NCI-H748 (cell line): Measurements from ENCODE around the gene CABLES2.
"Not testable (repeated sequence)": the region's sequence is repeated elsewhere in the genome, so short reads cannot be mapped to it uniquely, and the experiment has no call there.

Experiments used
- DNase-seq: peaks from one replicate; lab custom pipeline; 2025; ENCODE audit not compliant: unreplicated experiment; lab: John Stamatoyannopoulos, UW

The CABLES2 gene

GRCh38 chr20:62437496-62437895 is 30.4 kb upstream of the CABLES2 start:
- DNase-seq = no peak

GRCh38 chr20:62436692-62437091 is 29.6 kb upstream of the CABLES2 start:
- DNase-seq = no peak

DNA sequence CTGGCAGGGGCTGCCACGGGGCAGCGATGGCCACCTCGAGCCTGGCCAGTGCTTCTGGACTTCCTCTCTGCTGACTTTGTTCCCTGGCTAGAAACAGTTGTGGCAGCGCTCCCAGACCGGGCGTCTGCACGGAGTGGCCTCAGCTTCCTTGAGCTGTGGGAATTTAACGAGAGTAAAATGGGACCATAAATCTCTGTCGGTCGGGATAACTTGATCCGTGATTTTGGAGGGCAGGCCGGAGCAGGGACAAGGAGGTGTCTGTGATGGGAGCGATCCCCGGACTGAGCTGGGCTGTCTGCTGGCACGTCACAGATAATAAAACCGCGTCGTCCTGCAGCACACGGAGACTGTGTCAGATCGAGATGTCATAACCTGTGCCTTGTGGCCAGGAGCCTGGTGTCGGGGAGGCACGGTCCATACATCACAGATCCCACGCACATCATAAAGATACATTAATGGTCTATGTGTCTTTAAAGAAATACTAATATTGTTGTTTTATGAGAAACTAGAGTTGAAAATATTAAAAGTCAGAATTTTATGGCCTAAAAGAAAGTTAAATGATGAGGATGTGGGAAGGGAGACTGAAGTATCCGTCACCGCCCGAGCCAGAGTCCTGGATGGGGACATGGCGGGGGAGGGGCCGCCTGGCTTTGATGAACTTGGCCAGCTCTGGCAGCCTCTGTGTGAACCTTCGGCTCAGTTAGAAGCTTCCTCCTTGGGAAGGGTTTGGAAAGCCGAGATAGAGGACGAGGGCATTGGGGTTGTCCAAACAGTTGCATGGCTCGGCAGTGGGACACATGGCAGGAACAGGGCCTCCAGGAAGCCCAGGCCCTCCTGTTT is 26.8 kb upstream of the CABLES2 start:
- DNase-seq = no peak

DNA sequence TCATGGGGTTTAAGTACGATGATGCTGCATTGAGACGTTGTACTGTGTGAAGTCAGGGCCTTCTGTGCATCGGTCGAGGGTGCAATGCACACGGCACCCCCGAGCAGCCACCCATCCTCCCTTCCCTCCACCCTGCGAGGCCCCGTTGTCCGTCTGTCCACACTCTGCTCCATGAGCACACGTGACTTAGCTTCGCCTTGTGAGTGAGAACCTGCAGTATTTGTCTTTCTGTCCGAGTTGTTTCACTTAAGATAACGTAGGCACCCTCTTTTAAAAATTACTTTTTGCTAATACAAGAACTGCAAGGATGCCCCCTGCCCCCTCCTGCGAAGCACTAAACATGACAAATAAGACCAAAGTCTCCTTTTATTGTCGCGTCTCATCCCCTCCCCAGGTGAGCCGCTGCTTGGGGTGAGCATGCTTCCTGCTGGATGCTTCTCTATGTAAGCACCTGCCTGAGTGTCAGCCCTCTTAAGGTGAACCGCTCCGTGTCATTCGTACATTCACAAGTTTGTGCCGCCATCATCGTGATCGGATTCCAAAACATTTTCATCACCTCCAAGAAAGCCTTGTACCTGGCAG is 23.9 kb upstream of the CABLES2 start:
- no peak for DNase-seq

- no peak for DNase-seq
Measured at GRCh38 chr20:62430311-62430853, 23.3 kb upstream of the CABLES2 start.

DNA sequence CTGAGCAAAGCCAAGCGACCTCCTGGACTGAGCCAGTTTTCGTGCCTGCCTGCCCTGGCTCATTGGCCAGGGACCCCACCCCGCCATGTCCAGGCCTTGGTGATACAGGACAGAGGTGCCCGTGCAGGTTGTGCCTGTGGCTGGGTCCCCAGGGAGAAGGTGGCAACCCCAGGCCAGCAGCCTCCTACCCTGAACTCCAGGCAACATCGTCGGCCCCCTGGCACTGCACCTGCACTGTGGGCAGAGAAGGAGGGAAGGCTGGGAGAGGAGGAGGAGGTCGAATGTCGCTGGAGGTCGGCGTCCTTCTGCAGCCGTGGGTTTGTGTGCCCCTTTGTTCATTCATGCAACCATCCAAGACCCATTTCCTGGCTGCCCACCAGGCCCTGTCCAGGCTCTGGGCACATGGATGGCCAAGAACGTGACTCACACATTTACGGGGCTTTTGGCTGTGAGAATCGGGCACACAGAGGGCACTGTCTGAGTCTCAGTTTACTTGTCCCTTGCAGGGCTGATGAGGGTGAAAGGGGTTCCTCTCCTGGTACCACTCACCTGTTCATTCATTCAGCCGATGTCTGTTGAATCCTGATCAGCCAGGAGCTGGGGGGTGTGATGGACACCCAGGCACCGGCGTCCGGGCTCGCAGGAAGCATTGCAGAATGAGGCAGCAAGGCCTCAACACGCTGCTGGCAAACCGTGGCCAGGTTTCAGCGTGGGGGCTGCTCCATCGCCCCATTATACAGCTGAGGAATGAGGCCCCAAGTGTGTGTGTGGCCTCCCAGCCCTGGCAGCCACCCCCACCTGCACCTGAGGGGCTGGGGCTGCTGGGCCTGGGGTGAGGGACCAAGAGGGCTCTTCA is 22.6 kb upstream of the CABLES2 start:
- no peak for DNase-seq

DNA sequence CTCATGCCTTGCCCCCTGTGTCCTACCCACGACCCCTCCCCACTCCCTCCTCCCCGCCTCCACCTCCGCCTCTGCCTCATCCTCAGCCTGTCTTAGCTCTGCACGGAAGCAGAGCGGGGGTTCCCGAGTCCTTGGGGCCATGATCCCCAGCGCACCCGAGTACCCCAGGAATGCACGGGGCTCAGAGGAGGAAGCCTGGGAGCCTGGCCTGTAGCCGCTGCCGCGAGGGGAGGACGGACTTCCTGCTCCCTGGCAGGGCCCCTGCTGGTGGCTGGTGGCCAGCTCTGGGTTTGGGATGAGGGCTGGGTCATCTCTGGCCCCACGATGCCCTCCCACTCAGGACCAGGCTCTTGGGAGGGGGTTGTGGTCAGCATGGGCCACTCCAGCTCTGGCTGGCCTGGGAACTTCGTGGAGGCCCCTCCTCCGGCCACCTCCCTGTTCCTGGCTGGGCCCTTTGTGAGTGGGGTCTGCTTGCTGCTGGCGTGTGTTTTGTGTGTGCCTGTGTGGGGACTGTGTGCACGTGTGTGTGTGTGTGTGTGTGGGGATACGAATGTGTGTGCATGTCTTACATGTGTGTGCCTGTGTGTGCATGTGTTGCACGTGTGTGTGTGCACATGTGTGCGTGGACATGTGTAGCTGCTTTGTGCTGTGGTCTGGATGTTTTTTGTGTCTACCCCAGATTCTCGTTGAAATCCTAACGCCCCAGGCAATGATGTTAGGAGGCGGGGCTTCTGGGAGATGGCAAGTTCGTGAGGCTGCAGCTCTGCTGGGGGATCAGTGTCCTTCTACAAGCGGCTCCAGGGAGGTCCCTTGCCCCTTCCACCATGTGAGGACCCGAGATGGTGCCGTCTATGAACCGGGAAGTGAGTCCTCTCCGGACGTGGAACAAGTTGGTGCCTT is 21.6 kb upstream of the CABLES2 start:
- no peak for DNase-seq

DNA sequence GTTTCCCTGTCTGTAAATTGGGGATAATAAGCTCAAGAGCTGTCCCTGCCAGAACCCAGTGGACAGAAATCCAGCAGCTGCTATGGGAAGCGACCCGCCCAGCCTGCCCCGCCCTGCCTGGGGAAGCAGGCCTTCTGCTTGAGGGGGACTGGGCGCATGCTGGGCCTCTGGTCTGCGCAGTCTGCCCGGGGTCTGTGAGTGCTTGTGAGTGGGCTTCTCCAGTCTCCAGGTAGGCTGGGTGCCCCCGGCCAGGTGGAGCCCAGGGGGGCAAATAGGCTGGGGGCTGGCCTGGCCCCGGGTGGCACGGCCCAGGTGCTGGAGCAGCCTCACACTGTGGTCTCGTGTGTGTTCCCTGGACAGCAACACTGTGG is 20.9 kb upstream of the CABLES2 start:
- no peak for DNase-seq

DNA sequence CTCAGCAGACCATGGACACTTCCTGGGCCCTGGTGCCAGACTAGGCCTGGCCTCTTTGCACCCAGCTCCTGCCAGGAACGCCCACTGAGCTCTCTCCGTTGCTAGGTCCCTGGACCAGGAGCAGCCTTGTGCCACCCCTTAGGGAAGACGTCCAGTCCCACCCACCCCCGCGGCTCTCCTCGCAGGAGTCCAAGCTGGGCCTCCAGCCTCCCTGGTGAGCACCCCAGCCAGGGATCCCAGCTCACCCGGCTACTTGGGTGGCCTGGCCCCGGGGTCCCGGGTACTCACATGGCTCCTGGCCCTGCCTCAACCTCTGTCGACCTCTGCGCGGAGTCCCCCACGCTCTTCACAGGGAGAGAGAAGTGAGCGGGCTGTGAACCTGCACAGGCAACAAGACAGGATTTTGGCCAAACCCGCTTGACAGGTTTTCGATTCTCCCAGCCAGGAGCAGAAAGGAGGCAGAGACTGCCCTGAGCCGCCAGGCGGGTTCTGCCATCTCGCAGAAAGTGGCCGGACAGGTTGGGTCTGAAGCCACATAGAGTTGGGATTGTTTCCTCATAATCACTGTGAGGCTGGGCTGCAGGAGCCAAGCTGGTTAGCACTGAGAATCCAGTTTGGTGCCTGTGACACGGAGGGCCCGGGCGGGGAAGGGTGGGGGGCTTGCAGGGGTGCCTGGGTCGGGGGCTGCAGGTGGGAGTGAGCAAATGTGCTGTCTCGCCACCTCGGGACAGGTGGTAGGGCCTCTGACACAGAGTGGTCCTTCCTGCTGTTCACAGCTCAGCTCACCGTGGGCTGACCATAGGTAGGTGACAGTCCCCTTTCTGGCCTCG is 20.3 kb upstream of the CABLES2 start, which contains the start of gene RBBP8NL:
Gene RBBP8NL, minus strand, starts transcription at position 368 of the 830 bp plus-strand sequence. CDS start 7,892 bp downstream, outside the sequence.
- DNase-seq = peak; percentile 89

GRCh38 chr20:62426699-62427131 is 19.6 kb upstream of the CABLES2 start:
- DNase-seq = no peak

- not testable (repeated sequence) for DNase-seq
Measured at GRCh38 chr20:62426059-62426348, 18.9 kb upstream of the CABLES2 start.

- no peak for DNase-seq
Measured at GRCh38 chr20:62425281-62426058, 18.4 kb upstream of the CABLES2 start.

DNA sequence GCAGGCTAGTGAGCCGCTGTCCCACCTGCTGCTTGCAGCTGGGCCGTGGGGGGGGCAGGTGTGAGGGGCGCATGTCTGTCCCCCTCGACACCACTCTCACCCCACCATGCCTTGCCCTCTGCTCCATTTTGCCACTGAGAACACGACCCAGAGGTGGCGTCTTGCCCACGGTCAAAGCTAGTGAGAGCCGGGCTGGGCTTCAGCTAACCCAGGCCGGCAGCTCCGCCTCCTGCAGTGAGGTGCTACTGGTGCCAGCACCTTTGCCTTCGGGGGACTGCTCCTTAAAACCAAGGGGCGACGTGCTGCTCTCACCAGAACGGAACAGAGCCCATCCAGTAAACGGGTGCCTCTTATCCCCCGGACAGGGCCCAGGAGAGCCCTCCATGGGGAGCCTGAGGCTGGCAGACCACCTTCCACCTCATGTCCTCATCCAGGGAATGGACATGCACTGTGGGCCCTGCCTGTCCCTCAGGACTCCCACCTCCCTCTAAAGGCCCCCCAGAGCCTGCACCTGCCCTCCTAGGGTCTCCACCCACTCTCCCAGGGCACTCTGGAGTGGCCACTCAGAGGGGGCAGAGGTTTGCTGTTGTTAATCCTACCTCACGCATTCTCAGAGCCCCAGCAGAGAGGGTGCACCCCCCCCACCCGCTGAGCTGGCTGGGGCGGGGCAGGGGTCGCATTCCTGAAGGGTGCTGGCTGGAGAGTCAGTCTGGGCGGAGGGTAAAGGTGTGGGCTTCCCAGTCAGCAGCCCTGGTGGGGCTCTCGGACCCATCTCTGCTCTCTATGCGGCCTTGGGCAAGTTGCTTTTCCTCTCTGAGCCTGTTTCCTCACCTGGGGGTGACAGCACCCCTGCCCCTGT is 17.4 kb upstream of the CABLES2 start:
- no peak for DNase-seq

- DNase-seq = no peak
Measured at GRCh38 chr20:62423326-62423706, 16.2 kb upstream of the CABLES2 start.

- DNase-seq = no peak
Measured at GRCh38 chr20:62422636-62423325, 15.7 kb upstream of the CABLES2 start.

DNA sequence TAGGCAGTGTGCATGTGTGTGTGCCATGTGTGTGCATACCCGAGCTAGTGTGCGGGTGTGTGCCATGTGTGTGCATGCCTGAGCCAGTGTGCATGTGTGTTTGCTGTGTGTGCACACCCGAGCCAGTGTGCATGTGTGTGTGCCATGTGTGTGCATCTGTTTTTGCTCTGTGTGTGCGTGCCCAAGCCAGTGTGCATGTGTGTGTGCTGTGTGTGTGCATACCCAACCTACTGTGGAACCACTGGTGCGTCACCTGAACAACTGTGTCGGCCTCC is 14.6 kb upstream of the CABLES2 start:
- DNase-seq = no peak

DNA sequence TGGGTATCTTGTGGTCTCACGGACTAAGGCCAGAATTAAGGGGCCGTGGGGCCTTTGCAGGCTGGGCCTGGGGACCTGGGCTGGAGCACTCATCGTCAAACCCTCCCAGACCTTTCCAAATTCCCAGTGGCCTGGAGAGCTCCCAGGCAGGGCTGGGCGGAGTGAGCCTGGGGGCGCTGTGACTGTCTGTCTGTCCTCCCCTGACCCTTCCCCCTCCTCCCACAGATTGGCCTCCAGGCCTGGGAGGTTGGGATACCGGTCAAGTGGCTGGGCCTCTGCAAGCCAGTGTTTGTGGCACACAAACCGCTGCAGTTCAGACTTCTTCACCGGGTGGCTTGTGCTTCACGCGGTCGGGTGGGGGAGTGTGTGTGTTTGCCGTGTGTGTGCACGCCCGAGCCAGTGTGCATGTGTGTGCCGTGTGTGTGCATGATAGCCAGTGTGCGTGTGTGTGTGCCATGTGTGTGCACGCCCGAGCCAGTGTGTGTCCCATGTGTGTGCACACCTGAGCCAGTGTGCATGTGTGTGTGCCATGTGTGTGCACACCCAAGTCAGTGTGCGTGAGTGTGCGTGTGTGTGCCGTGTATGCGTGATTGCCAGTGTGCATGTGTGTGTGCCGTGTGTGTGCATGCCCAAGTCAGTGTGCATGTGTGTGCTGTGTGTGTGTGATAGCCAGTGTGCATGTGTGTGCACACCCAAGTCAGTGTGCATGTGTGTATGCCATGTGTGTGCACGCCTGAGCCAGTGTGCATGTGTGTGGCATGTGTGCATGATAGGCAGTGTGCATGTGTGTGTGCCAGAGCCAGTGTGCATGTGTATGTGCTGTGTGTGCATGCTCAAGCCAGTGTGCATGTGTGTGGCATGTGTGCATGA is 14.0 kb upstream of the CABLES2 start:
- DNase-seq = no peak
